Fibroblast of the conjunctiva (primary cell): ENCODE results near the gene BRSK1.
A peak's percentile ranks its signal among the peaks of the same experiment; 100 is the strongest.

Experiments used
- DNase-seq: peaks from one replicate; pipeline ENCODE4 v3.0.0-alpha.2; 2010; ENCODE audit warnings: low read depth

The BRSK1 gene

DNA sequence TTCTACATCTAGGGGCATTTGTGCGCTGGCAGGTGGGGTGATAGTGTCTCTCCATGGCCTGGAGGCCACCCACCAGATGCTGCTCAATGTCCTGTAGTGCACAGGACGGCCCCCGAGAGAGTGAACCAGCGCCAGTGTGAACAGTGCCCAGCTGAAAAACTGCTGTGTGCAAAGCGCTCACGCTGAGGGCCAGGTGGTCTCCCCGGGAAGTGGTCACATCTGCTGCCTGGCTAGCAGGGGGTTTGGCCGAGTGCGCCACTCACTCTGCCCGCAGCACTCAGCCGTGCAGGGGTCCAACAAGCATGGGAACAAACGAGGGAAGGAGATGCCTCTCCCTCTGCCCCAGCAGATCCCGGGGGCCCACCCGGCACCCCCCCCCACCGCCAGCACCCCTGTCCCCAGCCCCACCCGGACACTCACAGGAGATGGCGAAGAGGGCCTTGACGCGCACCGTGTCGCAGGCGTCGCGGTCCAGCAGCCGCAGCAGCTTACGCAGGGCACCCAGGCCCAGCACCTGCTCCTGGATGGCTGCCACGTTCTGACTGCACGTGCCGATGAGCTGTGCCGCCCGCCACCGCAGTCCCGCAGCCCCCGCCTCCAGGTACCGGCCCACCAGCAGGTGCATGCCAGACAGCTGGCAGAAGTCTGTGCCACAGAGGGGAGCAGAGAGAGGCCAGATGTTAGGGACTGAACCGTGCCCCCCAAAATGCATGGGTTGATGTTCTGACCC lies 9.7 kb upstream of the BRSK1 start:
- DNase-seq, result no peak

DNA sequence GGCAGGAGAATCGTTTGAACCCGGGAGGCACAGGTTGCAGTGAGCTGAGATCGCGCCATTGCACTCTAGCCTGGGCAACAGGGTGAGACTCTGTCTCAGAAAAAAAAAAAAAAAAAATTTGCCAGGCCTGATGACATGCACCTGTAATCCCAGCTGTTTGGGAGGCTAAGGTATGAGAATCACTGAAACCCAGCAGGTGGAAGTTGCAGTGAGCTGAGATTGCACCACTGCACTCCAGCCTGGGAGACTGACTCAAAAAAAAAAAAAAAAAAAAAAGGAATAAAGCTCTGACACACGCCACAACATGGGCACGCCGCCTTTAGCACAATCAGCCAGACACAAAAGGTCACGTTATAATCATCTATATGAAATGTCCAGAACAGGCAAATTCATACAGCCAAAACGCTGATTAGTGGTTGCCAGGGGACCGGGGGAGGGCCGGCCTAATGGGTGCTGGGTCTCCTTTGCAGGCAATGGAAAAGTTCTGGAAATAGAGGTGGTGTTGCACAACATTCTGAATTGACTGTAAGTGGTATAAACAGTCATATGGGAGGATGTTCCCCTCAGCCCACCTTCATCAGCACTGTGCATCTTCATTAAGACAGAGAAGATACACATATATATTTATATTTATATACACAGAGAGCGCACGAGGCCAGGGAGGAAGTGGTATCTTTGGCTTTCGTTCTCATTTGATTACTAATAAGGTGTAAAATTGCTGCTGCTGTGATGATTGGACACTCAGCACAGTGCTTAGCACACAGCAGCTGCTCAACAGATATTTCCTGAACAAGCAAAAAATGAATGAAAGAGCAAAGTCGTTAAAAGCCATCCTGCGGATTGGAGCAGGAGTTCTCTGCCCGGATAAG lies 7.7 kb upstream of the BRSK1 start:
- DNase-seq, result no peak

DNA sequence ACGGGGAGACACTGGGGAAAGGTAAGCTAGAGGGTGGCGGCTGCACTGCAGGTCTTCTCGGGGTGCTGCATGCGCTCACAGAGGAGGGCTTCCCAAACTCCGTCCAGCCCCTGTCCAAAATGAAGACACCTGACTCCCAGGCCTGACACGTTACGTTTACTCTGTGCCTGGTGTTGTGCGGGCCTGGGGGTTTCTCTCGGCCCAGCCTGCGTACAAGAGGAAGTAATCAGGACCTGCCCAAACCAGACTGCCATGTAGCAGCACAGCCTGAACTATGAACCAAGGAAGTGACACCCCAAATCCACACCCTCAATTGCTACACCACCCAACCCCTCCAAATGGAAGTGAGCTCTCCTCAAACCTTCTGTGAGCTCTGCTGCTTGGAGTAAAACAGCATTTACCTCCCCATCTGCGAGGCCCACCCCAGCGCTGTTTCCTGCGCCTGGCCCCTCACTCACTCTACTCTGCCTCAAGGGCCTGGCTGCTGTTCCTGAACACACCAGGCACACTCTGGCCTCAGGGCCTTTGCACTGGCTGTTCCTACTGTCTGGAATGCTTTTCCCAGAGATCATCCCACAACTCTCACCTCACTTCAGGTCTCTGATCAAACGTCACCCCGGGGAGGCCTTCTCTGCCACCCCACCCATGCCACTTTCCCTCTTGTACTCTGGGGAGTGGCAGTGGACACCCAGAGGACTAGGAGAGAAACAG lies 6.9 kb upstream of the BRSK1 start:
- no peak for DNase-seq

- no peak for DNase-seq
These were observed 6.3 kb upstream of the BRSK1 start for GRCh38 chr19:55277494-55277893.

DNA sequence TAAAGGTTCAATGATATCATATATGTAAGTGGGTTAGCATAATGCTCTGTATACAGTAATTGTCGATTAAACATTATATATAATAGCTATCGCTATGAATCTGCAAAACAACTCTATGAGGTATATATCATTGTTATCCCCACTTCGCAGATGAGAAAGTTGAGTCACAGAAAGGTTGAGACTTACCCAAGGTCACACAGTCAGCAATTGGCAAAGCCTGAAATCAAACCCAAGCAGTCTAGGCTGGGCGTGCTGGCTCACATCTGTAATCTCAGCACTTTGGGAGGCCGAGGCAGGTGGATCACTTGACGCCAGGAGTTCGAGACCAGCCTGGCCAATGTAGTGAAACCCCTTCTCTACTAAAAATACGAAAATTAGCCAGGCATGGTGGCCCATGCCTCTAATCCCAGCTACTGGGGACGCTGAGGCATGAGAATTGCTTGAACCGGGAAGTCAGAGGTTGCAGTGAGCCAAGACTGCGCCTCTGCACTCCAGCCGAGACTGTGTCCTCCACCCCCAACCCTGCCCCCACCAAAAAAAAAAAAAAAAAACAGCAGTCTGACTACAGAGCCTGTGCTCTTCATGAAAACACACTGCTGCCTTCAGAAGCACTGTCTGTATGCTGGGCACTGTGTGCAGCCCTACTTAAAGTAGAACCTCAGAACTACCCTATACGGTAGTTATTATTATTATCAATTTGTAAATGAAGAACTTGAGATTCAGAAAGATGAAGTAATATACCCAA lies 5.2 kb upstream of the BRSK1 start:
- DNase-seq, result no peak

DNA sequence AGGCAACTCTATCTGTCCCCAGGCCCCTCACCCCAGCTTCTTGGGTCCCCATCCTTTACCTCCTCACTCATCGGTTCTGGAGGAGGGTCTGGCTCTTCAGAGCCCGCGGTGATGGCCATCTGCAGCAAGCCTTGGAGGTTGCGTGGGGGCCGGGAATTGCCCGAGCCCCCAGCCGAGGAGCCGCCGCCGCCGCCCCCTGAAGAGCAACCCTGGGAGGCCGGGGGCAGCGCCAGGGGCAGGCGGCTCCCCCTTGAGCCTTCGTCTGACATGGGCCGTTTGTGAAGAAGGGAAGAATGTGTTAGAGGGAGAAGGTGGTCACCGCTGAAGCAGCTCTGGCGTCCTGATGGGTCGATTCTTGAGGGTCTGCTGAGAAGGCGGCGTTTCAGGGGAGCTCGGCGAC lies 4.5 kb upstream of the BRSK1 start:
- no peak for DNase-seq

- DNase-seq, result peak; percentile 91
These were observed 3.8 kb upstream of the BRSK1 start, which contains the start of gene HSPBP1 for GRCh38 chr19:55279770-55280643. Gene HSPBP1 (minus strand): TSS chr19:55280110. CDS start chr19:55279608, 502 bp downstream.

DNA sequence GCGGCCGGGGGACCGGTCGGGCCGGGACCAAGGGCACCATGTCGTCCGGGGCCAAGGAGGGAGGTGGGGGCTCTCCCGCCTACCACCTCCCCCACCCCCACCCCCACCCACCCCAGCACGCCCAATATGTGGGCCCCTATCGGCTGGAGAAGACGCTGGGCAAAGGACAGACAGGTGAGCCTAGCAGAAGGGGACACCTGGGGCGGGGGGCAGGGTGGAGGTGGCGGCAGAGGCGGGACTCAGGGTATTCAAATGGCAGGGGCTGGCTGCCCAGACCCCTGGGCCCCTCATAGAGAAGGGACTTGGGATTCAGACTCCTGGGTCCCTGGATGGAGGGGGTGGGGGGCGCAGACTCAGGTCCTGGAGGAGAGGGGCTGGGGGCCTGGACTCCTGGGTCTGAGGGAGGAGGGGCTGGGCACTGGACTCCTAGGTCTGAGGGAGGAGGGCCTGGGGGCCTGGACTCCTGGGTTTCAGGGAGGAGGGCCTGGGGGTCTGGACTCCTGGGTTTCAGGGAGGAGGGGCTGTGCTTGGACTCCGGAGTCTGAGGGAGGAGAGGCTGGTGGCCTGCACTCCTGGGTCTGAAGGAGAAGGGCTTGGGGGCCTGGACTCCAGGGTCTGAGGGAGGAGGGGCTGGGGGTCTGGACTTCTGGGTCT lies 735 bp downstream of the BRSK1 start:
- DNase-seq, result no peak

DNA sequence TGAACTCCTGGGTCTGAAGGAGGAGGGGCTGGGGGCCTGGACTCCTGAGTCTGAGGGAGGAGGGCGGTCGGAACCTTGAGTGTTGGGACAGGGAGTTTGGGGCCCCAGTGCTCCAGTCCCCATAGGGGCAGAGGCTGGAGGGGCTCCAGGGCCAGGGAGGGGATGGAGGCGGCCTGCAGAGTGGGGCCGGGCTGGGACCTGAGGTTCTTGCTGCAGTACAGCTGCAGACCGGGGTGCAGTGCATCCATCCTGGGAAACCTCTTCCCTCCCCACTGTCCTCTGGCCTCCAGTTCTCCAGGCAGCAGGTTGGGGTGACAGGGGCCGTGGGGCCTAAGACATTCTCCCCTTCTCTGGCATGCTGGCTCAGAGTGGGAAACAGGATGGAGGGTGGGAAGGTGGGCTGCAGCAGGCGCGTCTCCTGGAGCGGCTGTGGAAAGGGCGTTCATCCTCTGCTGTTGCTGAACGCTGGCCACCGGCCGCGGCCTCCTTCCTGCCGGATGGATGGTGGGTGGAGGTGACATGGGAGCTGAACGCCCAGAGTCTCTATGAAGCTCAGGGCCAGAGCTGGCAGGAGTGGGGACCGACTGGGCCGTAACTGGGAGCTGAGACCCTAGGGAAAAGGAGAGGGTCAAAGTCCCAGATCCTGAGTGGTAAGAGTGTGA lies 1.6 kb downstream of the BRSK1 start:
- no peak for DNase-seq

DNA sequence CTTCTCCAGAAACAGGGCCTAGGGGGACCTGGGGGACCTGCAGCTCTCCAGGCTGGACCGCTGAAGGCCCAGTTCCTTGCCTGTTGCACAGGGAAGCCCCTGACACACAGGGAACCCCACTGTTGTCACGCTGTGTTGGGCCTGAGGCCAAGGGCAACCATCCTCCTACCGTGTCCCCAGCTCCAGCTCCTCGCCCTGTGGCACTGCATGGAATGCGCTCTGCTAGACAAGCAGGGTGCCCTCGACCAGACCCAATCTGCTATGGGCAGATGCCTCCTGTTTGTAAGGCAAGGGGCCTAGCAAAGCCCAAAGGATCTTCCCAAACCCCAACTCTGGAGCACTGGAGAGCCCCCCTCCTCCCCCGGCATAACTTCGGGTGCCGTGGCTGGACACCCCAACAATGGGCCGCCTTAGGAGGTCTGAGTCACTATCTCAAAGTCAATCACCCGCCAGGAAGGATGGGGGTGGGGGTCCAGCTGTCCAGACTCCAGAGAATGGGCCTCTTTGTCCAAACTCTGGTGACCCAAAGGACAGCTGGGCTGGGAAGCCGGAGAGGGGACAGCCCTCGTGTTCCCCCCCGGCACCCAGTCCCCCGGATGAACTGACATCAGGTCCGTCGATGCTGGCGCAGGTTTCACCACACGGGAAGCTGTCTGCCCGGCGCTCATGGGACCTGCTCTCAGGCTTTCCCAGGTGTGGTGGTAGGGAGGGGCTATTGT lies 3.7 kb downstream of the BRSK1 start:
- no peak for DNase-seq

DNA sequence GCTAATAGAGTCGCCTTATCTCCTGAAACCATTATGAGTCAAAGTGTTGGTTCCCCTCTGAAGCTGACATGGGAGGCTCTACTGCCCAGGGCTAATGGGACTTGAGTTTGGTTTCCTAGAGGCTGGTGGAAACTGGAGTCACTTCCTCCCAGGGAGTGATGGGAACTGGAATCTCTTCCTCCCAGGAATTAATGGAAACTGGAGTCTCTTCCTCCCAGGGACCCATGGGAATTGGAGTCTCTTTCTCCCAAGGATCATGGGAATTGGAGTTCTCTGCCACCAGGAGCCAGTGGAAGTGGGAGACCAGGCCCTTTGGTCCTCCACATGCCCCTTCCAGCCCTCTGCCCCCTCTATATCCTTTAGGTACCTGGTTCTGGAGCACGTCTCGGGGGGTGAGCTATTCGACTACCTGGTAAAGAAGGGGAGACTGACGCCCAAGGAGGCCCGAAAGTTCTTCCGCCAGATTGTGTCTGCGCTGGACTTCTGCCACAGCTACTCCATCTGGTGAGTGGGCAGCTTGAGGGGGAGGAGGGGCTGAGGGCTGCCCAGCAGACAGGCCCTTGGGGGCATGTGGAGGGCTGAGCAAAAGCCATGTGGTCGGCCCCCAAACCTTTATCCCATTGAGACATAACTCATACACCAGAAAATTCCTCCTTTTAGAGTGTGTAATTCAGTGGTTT lies 5.5 kb downstream of the BRSK1 start:
- DNase-seq, result no peak

GRCh38 chr19:55297267-55297666 lies 13.5 kb downstream of the BRSK1 start:
- no peak for DNase-seq

DNA sequence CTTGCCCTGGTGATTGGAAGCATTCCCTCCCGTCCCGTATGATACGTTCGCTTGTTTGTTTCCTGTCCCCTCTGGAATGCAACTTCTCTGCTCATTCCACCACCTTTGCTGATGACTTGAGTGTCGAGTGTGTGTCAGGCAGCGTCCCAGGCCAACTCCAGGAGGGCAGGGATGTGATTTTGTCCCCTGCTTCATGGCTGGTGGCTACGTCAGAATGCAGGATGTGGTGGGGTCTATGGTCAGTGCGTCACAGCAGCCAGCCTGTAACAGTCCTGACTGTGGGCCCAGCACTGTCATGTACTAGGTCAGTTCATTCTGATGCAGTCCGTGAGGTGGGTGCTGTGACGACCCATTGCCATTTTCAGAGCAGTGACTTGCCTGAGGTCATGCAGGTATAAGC lies 16.2 kb downstream of the BRSK1 start:
- no peak for DNase-seq

DNA sequence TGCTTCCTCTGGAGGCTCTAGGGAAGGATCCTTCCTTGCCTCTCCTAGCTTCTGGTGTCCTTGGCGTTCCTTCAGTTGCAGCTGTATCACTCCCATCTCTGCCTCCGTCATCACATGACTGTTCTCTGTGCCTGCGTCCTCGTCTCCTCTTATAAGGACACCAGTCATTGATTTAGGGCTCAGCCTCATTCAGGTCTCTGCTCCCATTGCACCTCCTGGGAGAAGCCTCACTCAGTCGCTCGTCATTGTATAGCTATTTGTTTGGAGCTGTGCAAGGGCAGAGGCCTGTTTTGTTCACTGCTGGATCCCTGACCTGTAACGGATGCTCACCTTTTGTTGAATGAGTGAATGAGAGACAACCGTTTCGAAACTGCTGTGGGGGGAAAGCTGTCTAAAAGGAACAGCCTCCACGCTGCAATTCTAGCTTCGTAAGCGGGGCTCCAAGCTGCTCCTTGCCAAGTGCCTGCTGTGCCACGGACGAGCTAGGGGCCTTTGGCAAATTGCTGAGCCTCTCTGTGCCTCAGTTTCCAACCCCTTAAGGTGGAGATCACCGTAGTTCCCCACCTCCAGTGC lies 17.2 kb downstream of the BRSK1 start:
- DNase-seq, result no peak

- peak; percentile 69 for DNase-seq
These were observed 17.9 kb downstream of the BRSK1 start for GRCh38 chr19:55301459-55302317.

DNA sequence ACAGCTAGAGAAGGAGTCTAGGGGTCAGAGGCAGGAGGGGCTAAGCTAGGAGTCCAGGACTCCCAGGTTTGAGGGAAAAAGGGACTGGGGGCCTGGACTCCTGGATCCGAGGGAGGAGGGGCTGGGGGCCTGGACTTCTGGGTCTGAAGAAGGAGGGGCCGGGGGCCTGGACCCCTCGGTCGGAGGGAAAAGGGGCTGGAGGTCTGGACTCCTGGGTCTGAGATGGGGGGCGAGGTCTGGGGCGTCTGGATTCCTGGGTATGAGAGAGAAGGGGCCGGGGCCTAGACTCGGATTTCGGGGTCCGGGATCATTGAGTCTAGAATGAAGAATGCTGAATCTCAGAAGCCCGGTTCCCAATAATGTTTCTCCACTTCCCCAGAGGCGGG lies 18.5 kb downstream of the BRSK1 start:
- no peak for DNase-seq

- no peak for DNase-seq
These were observed 19.7 kb downstream of the BRSK1 start for GRCh38 chr19:55303477-55303876.
